Activated T-helper 2 cell treated with anti-CD3 and anti-CD28 coated beads, Interferon-gamma antibody, Interleukin-2, Interleukin-4, amounts not matched to agents 10 μg/mL and 5 μg/mL and 100 μg/mL, durations not matched to agents 14 hours and 24 hours and 36 hours (primary cell): ENCODE measurements around the gene MVD. TPM values are rescaled to one million over a fixed set of nuclear protein-coding genes. Genes with fewer than 3 reads are reported as not detected.

ENCODE experiments used
- DNase-seq: peaks from one replicate; pipeline ENCODE4 v3.0.0; 2021; ENCODE audit warnings: low spot score
- H3K27ac Mint-ChIP-seq: one replicate; pipeline ENCODE4 v1.8.0; 2021; ENCODE audit warnings: mixed read lengths
- H3K27me3 Mint-ChIP-seq: one replicate; pipeline ENCODE4 v1.8.0; 2021; ENCODE audit warnings: low read depth, mixed read lengths
- H3K36me3 Mint-ChIP-seq: one replicate; pipeline ENCODE4 v1.8.0; 2021; ENCODE audit warnings: low read depth, mixed read lengths
- H3K4me1 Mint-ChIP-seq: one replicate; pipeline ENCODE4 v1.8.0; 2021; ENCODE audit warnings: low read depth, mixed read lengths
- H3K4me3 Mint-ChIP-seq: one replicate; pipeline ENCODE4 v1.8.0; 2021; ENCODE audit warnings: low read depth, mild to moderate bottlenecking, moderate library complexity, mixed read lengths
- H3K9me3 Mint-ChIP-seq: one replicate; pipeline ENCODE4 v1.8.0; 2021; ENCODE audit warnings: mixed read lengths
- intact Hi-C: fragments of 100-400 bp; cut with micrococcal nuclease; formaldehyde crosslinking; loops from one replicate; pipeline ENCODE4 v1.15.1; 2023
- total RNA-seq: library from RNA; stranded (reverse); gene quantifications from 2 replicates; pipeline ENCODE4 v1.2.3, GENCODE V29; 2022

Gene MVD
- total RNA-seq, 1 donor from 2014 or later, result 132 TPM

DNA sequence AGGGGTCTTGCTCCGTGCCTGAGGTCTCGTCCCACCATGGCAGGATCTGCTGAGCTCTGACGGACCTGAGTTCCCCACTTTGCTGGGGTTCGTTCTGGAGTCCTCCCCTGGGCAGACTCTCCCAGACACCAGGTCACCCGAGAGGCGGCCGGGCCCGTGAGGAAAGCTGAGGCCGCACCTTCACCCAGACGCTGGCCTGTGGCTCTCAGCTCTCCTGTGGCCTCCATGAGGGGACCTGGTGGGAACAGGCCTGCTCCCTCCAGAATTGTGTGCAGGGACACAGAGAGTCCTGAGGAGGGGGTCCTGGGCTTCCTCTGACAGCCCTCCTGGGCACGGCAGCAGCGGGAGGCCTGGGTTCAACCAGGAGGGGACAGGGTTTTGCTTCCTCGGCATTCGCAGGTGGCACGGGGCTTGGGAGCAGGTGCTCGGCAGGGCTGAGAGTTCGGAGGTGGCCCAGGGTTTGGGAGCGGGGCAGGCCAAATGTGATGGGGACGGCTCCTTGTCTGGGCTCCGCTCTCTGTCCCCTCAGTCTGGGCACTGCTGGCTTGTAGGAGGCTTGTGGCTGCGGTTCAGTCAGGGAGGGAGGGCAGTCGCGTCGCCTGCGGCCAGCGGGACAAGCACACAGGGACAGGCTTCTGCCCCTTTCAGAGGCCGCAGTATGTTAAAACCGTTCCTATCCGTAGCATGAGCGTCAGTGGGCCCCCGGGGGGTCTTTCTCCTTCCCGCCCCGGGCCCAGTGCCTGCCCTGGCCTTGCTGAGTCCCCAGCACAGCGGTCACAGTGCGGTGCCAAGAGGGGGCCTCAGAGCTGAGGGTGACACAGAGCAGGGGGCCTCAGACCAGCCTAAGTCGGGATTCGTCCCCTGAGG lies 31.6 kb upstream of the MVD start:
- Mint-ChIP-seq H3K4me1 (peaks cover 19% of the 10 kb centered on the region), H3K4me3 (no peak overlapping the region)

DNA sequence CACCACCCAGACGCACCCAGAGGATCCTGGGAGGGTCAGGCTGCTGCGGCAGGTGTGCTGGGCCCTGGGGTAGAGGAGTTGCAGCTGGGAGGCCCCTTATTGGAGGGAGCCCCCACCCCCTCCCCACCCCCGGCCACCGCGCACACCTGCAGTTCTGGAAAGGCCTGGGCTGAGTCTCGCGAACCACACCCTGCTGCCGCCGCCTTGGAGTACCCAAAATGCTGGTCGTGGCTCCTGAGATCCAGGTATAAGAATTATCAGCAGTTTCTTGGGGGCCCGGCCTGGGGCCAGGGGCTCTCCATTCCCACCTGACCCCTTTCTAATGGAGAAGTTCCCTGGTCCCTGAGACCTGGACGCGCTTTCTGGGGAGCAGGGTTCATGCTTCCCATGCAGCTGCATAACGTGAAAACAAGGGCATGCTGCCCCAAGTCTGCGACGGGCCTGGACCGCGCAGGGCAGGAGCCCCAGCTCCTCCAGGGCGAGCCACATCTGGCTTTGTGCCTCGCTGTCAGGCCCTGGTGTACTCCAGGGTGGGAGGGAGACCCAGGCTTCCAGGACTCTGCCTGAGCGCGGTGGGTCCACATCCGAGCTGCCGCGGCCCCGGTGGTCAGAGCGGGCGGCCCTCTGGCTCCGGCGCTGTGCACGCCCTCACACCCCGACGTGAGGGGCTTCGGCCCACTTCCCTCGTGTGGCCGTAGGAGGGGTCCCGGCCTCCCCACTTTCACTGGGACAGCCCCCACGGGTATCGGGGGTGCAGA lies 30.7 kb upstream of the MVD start:
- H3K4me3 Mint-ChIP-seq, result no peak overlapping the region
- intact Hi-C loops, result no loop called here
- H3K36me3 Mint-ChIP-seq, result peaks cover 15% of the 10 kb centered on the region
- H3K27me3 Mint-ChIP-seq, result no peaks in the 10 kb centered on the region
- no peak for DNase-seq
- H3K9me3 Mint-ChIP-seq, result no peaks in the 10 kb centered on the region
- H3K27ac Mint-ChIP-seq, result no peak overlapping the region
- peaks cover 18% of the 10 kb centered on the region for H3K4me1 Mint-ChIP-seq

More for the DNA sequence above, 31.6 kb upstream of the MVD start:
- no peak for DNase-seq
- Mint-ChIP-seq H3K36me3 (peaks cover 16% of the 10 kb centered on the region), H3K27ac (no peak overlapping the region), H3K9me3 (no peaks in the 10 kb centered on the region), H3K27me3 (no peaks in the 10 kb centered on the region)
- intact Hi-C loops, result no loop called here

DNA sequence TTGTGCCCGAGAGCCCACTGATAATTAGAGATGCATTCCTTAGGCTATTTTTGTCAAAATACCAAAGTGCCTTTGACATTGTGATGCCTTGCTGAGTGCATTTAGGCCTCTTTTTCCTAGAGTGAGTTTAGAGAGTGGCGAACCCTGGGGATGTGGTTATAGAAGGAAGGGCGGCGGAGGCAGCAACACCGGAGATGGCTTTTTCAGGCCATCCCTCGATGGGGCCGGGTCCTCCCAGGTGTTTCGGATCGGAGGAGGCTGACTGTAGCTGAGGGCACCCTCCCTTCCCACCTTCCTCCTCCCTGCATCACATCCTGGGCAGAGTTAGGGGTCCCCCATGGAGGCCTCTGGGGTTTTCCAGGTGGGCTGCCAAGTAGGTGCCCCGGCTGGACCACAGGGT lies 30.0 kb upstream of the MVD start:
- H3K36me3 Mint-ChIP-seq, result peaks cover 9% of the 10 kb centered on the region
- H3K9me3 Mint-ChIP-seq, result no peaks in the 10 kb centered on the region
- DNase-seq, result no peak
- H3K4me1 Mint-ChIP-seq, result peaks cover 21% of the 10 kb centered on the region
- intact Hi-C loops, result no loop called here
- H3K27ac Mint-ChIP-seq, result peak overlapping the region; percentile 7
- no peaks in the 10 kb centered on the region for H3K27me3 Mint-ChIP-seq
- no peak overlapping the region for H3K4me3 Mint-ChIP-seq

DNA sequence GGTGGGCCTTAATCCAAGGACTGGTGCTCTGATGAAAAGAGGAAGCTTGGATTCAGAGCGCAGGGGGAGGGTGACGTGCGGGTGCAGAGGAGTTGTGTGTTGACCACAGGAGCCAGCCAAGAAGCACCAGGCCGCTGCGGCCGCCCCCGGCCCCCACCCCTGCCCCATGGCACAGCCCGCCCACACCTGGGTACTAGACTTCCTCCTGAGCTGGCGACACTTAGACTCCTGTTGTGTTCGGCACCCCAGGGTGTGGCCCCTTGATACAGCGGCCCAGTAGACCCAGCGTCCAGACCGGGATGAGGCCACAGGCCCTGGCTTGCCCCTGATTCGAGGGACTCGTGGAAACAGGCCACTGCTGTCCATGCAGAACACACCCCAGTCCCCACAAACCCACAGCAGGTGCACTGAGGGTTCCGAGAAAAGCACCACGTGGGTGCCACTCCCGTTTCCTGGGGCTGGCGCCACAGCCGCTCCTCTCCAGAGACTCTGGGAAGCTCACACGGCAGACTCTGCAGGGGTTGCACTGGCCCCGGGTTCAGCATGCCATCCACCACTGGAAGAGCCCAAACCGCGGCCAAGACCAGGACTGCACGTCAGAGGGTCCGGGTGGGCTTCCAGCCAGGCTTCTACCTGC lies 29.2 kb upstream of the MVD start:
- peaks cover 21% of the 10 kb centered on the region for H3K4me1 Mint-ChIP-seq
- peaks cover 3% of the 10 kb centered on the region for H3K36me3 Mint-ChIP-seq
- H3K27me3 Mint-ChIP-seq, result no peaks in the 10 kb centered on the region
- no peak overlapping the region for H3K4me3 Mint-ChIP-seq
- H3K9me3 Mint-ChIP-seq, result no peaks in the 10 kb centered on the region
- intact Hi-C loops, result no loop called here
- H3K27ac Mint-ChIP-seq, result peak overlapping the region; percentile 42
- DNase-seq, result peak; percentile 36

DNA sequence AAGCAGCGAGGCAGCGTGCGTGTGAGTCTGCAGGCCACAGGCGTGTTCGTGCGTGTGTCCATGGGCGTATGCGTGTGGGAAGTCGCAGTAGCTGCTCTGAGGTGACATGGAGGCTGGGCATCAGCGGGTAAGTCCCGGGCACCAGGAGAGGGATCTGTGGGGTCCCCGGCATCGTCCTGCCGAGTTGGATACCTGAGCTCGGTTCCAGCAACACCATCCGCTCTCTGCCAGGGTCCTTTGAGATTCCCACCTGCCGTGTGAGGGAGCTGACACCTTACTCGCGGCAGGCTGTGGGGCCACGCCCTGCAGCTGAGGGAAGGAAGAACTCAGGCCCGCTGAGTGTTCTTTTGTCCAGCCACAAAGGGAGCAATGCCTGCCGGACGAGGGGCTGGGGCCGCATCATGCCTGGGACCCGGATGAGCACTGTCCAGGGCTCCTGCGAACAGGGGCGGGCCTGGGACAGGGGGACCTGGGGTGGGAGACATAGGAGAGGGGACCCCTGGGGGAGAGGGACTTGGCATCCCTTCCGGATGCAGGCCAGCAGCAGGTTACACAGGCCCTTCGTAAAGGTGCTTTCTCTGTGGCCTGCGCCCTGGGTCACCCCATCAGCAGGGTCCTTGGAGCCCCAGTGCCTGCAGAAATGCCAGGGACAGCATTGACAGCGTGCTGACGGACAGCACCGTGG lies 28.4 kb upstream of the MVD start:
- H3K36me3 Mint-ChIP-seq, result no peaks in the 10 kb centered on the region
- peaks cover 21% of the 10 kb centered on the region for H3K4me1 Mint-ChIP-seq
- H3K9me3 Mint-ChIP-seq, result no peaks in the 10 kb centered on the region
- no peak for DNase-seq
- no peak overlapping the region for H3K27ac Mint-ChIP-seq
- intact Hi-C loops, result no loop called here
- H3K27me3 Mint-ChIP-seq, result no peaks in the 10 kb centered on the region
- H3K4me3 Mint-ChIP-seq, result no peak overlapping the region

DNA sequence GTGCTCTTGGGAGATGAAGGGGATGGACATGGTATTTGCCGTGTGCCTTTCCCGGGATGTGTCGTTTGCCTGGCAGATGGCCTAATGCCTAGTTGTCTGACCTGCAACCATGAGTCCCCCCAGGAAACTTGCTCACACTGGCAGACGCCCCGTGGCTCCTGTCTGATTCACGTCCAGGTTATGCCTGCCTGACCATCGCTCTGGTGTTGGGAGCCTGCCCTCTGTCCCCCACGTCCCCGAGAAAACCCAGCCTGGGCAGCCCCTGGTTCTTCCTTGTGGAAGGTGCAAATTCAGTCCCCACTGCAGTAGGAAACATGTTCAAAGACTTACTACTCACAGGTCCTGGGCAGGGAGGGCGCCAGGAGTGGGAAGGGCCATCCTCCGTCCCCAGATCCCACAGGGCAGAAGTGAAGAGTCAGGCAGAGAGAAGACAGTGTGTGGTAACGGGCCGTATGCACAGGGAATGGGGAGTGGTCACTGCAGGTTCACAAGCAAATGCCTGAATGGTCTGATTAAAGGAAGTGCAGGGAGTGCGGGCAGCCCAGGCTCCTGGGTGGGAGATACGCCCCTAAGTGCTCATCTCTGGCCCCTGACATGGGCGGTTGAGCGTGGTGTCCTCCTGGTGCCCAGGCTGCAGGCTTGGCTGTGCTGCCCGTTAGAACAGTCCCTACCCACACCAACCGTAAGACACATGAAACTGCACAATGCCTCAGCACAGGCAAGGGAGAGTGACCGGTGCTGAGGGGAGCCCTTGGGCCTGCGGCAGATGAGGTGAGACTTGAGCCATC lies 27.6 kb upstream of the MVD start:
- peaks cover 21% of the 10 kb centered on the region for H3K4me1 Mint-ChIP-seq
- H3K4me3 Mint-ChIP-seq, result no peak overlapping the region
- no peaks in the 10 kb centered on the region for H3K27me3 Mint-ChIP-seq
- intact Hi-C loops, result no loop called here
- H3K36me3 Mint-ChIP-seq, result no peaks in the 10 kb centered on the region
- H3K27ac Mint-ChIP-seq, result no peak overlapping the region
- DNase-seq, result no peak
- no peaks in the 10 kb centered on the region for H3K9me3 Mint-ChIP-seq

DNA sequence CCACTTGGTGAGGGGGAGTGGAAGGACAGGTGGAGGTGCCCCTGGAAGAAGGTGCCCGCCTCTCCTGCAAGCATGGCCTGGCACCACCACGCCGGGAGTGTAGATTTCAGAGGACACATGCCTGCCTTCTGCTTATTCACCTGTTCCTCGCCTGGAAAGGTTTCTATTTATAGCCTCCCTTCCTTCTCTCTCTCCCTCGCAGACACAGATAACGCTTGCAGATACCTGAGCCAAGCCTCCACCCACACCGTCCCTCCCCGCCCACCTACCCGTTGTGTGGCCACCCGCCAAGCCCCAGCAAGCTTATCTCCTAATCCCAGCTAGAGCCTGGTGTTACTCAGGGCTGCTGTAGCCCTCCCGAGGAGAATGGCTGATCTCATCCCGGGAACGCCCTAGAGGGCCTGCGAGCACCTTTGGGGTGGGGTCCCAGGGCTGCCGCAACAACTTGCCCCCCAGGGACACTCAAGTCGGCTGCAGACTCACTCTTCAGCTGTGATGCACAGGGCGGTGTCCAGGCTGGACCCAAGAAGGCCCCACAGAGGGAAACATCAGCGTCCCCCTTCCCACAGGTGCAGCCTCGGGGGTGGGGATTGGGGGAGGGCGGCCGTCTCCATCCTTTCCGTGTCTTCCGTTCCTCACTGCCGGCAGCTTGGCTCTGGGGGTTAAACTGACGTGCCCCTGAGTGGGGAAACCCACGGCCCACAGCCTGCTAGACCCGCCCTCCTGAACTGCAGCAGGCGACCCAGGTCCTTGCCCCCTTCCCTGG lies 25.3 kb upstream of the MVD start:
- Mint-ChIP-seq H3K27me3 (no peaks in the 10 kb centered on the region), H3K9me3 (no peaks in the 10 kb centered on the region)
- intact Hi-C loops, result no loop called here

DNA sequence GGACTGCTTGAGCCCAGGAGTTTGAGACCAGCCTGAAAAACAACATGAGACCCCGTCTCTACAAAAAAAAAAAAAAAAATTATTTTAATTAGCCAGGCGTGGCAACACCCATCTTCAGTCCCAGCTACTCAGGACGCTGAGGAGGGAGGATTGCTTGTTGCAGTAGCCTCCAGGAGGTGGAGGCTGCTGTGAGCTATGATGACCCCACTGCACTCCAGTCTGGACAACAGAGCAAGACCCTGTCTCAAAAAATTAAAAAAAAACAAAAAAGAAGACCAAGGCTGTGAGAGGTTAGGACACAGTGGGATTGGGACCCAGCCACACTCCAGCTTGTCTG lies 24.8 kb upstream of the MVD start:
- peaks cover 28% of the 10 kb centered on the region for H3K4me1 Mint-ChIP-seq
- H3K27ac Mint-ChIP-seq, result no peak overlapping the region
- intact Hi-C loops, result no loop called here
- no peak overlapping the region for H3K4me3 Mint-ChIP-seq
- H3K9me3 Mint-ChIP-seq, result no peaks in the 10 kb centered on the region
- no peak for DNase-seq
- no peaks in the 10 kb centered on the region for H3K27me3 Mint-ChIP-seq
- H3K36me3 Mint-ChIP-seq, result no peaks in the 10 kb centered on the region

More for the DNA sequence above, 25.3 kb upstream of the MVD start:
- H3K36me3 Mint-ChIP-seq, result no peaks in the 10 kb centered on the region
- no peak for DNase-seq
- H3K4me3 Mint-ChIP-seq, result no peak overlapping the region
- H3K27ac Mint-ChIP-seq, result no peak overlapping the region
- peaks cover 31% of the 10 kb centered on the region for H3K4me1 Mint-ChIP-seq

DNA sequence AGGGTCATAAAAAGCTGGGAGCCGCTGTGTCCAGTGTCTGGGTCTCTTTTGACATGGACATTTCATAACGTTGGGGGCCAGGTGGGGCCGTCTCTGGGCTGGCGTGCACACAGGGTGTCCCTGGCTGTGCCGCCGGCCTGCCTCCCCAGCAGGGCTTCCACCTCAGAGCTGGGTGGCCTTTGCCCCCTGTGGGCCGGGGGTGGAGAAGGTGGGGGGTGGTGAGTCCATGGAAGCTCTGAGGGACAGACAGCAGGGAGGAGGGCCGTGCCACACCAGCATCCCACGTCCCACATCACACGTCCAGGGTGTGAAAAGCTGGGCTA lies 24.3 kb upstream of the MVD start:
- peaks cover 30% of the 10 kb centered on the region for H3K4me1 Mint-ChIP-seq
- H3K36me3 Mint-ChIP-seq, result no peaks in the 10 kb centered on the region
- peak overlapping the region; percentile 26 for H3K4me3 Mint-ChIP-seq
- H3K9me3 Mint-ChIP-seq, result no peaks in the 10 kb centered on the region
- intact Hi-C loops, result no loop called here
- H3K27me3 Mint-ChIP-seq, result no peaks in the 10 kb centered on the region
- H3K27ac Mint-ChIP-seq, result no peak overlapping the region
- DNase-seq, result no peak

DNA sequence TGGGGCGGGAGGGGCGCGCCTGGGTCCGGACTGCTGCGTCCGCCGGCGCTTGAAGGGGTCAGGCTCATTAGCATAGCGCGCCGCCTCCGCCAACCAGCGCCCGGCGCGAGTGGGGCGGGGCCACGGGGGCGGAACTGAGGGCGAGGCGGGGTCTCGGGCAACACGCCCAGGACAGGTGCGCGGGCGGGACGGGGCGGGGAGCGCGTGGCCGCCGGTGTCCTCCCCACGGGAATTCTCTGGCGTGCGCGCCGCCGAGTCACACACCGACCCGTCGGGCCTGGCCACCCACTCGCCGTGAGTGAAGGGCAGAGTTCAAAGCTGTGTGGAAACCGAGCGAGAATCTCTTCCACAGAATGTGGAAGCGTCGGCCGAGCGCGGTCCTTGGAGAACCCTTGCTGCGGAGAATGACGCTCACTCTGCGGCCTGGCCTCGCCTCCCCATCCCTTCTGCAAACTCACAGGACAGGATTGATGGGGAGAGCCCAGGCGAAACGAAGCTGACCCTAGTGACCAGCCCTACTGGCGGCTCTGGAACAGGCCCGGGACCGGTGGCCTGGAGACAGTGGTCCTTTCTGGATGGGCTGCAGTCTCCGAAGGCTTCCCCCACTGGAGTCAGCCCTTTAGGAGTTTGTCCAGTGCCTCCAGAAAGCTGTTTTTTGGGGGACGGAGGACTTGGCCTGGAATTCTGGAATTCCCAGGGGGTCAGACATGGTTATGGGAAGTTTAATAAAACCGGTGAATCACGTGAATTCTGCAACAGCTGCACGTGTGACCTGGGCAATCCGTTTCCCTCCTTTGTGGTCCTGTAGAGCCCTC lies 23.8 kb upstream of the MVD start, which contains the start of gene SNAI3:
SNAI3 (minus strand) TSS at position 69 of the 815 bp plus-strand sequence. CDS start 101 bp downstream, outside the sequence.
- Mint-ChIP-seq H3K36me3 (no peaks in the 10 kb centered on the region), H3K27ac (no peak within 1 kb of the TSS), H3K4me1 (peaks cover 32% of the 10 kb centered on the region), H3K27me3 (no peaks in the 10 kb centered on the region), H3K4me3 (peak within 1 kb of the TSS; percentile 74), H3K9me3 (no peaks in the 10 kb centered on the region)
- intact Hi-C loops, result loop anchor here (1.0 kb wide), 3 partner anchors 15 to 35 kb away; partner anchors contain the start of genes CYBA and MVD
- peak; percentile 85 for DNase-seq

DNA sequence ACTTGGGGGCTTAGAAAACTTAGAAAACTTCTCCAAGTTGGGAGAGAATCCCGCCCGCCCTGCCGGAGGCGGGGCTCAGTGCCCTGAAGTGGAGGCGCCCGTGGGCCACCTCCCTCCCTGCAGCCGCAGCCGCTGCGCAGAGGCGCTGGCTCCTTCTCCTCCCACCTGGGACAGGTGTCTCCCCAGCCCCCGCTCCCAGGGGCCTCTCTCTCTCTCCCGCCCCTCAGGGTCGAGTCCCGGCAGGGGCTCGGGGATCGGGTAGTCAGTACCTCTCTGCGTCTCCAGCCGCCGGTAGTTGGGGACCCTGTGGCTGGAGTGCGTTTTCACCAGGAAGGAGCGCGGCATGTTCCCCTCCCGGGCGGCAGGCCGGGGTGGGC lies 23.2 kb upstream of the MVD start:
- DNase-seq, result no peak
- Mint-ChIP-seq H3K27me3 (no peaks in the 10 kb centered on the region), H3K27ac (no peak overlapping the region), H3K4me3 (peak overlapping the region; percentile 74), H3K36me3 (no peaks in the 10 kb centered on the region), H3K4me1 (peaks cover 31% of the 10 kb centered on the region), H3K9me3 (no peaks in the 10 kb centered on the region)
- intact Hi-C loops, result loop anchor here (1.0 kb wide), 3 partner anchors 15 to 35 kb away; partner anchors contain the start of genes CYBA and MVD
